ENCODE results near the gene CDK6.

Gene CDK6

GRCh38 chr7:92671505-92672169 is 164.7 kb downstream of the CDK6 start:
- no peak for DNase-seq

GRCh38 chr7:92670204-92670851 is 166.0 kb downstream of the CDK6 start:
- DNase-seq, result no peak

GRCh38 chr7:92669616-92670165 is 166.7 kb downstream of the CDK6 start:
- DNase-seq, result no peak

- no peak for DNase-seq
Measured at GRCh38 chr7:92668564-92668963, 167.8 kb downstream of the CDK6 start.

- DNase-seq, result no peak
Measured at GRCh38 chr7:92667816-92668535, 168.4 kb downstream of the CDK6 start.

- no peak for DNase-seq
Measured at GRCh38 chr7:92665926-92666325, 170.4 kb downstream of the CDK6 start.

- peak; percentile 47 for DNase-seq
Measured at GRCh38 chr7:92661651-92662050, 174.7 kb downstream of the CDK6 start.

- DNase-seq, result no peak
Measured at GRCh38 chr7:92658671-92659070, 177.7 kb downstream of the CDK6 start.

- peak; percentile 94 for DNase-seq
Measured at GRCh38 chr7:92657391-92657790, 179.0 kb downstream of the CDK6 start.

- DNase-seq, result peak; percentile 93
Measured at GRCh38 chr7:92656121-92656520, 180.3 kb downstream of the CDK6 start.

- DNase-seq, result no peak
Measured at GRCh38 chr7:92655346-92655884, 181.0 kb downstream of the CDK6 start.

GRCh38 chr7:92653136-92653535 is 183.2 kb downstream of the CDK6 start:
- DNase-seq, result no peak

- DNase-seq, result no peak
Measured at GRCh38 chr7:92652536-92652935, 183.8 kb downstream of the CDK6 start.

GRCh38 chr7:92650391-92650790 is 186.0 kb downstream of the CDK6 start:
- no peak for DNase-seq

GRCh38 chr7:92648067-92648466 is 188.3 kb downstream of the CDK6 start:
- no peak for DNase-seq

- no peak for DNase-seq
Measured at GRCh38 chr7:92647652-92648051, 188.7 kb downstream of the CDK6 start.

- no peak for DNase-seq
Measured at GRCh38 chr7:92647011-92647625, 189.3 kb downstream of the CDK6 start.

GRCh38 chr7:92645114-92646061 is 191.0 kb downstream of the CDK6 start:
- peak; percentile 73 for DNase-seq

- DNase-seq, result peak; percentile 85
Measured at GRCh38 chr7:92644406-92645113, 191.8 kb downstream of the CDK6 start.

- no peak for DNase-seq
Measured at GRCh38 chr7:92643821-92644220, 192.6 kb downstream of the CDK6 start.

- DNase-seq, result peak; percentile 91
Measured at GRCh38 chr7:92641921-92642511, 194.4 kb downstream of the CDK6 start.
